ENCODE results near the gene SH3RF2.
A peak's percentile ranks its signal among the peaks of the same experiment; 100 is the strongest.

SH3RF2 gene

GRCh38 chr5:146101646-146102045 lies 165.3 kb downstream of the SH3RF2 start:
- no peak overlapping the region for H3K18ac ChIP-seq (ENCODE audit: low read length)
- no peak overlapping the region for H3K4ac ChIP-seq (ENCODE audit: low read depth, low read length)
- no peak overlapping the region for H3K23ac ChIP-seq (ENCODE audit: low read length)
- no peak overlapping the region for H2BK12ac ChIP-seq (ENCODE audit: low read length)
- no peaks in the 10 kb centered on the region for H3K79me1 ChIP-seq (ENCODE audit: low read length)
- no peak overlapping the region for H4K12ac ChIP-seq (ENCODE audit: low read depth, low read length)
- H3K4me1 ChIP-seq (ENCODE audit: control insufficient read depth in 1 of 2, insufficient read depth in 2 of 2, low read length in 2 of 2) = no peaks in the 10 kb centered on the region
- no peak overlapping the region for H3K4me3 ChIP-seq (ENCODE audit: low read depth, low read length)
- no peak overlapping the region for H4K8ac ChIP-seq (ENCODE audit: low read depth, low read length)
- WGBS (ENCODE audit: extremely low coverage, insufficient coverage, insufficient read length) = no CpG with 5 or more reads among the region's 2 CpGs
- DNase-seq = no peak
- no peaks in the 10 kb centered on the region for H3K27me3 ChIP-seq (ENCODE audit: insufficient read depth, low read length)
- no peak overlapping the region for H3K27ac ChIP-seq (ENCODE audit: low read depth, low read length)
- H2BK5ac ChIP-seq (ENCODE audit: low read depth, low read length, poor library complexity) = no peak overlapping the region
- H4K91ac ChIP-seq (ENCODE audit: low read depth, low read length) = no peak overlapping the region
- H3K79me2 ChIP-seq (ENCODE audit: control insufficient read depth, insufficient read depth, low read length, poor library complexity) = no peaks in the 10 kb centered on the region
- no peak overlapping the region for H3K9ac ChIP-seq (ENCODE audit: low read length)
- H3K36me3 ChIP-seq (ENCODE audit: control insufficient read depth in 1 of 2, insufficient read depth in 2 of 2, low read length in 2 of 2) = no peaks in the 10 kb centered on the region
- no peak overlapping the region for H2AFZ ChIP-seq (ENCODE audit: insufficient read depth, low read length, poor library complexity)
- H3K4me2 ChIP-seq (ENCODE audit: low read length) = no peak overlapping the region
- no peak overlapping the region for H2AK5ac ChIP-seq (ENCODE audit: low read length)
- no peak overlapping the region for H2BK120ac ChIP-seq (ENCODE audit: insufficient read depth, low read length, poor library complexity)
- no peaks in the 10 kb centered on the region for H3K9me3 ChIP-seq (ENCODE audit: insufficient read depth, low read depth, low read length)
- H3K14ac ChIP-seq (ENCODE audit: low read length) = no peak overlapping the region

- H3K4ac ChIP-seq (ENCODE audit: low read depth, low read length) = no peak overlapping the region
- no peaks in the 10 kb centered on the region for H3K4me1 ChIP-seq (ENCODE audit: control insufficient read depth in 1 of 2, insufficient read depth in 2 of 2, low read length in 2 of 2)
- H2BK12ac ChIP-seq (ENCODE audit: low read length) = no peak overlapping the region
- H3K4me3 ChIP-seq (ENCODE audit: low read depth, low read length) = no peak overlapping the region
- H4K8ac ChIP-seq (ENCODE audit: low read depth, low read length) = no peak overlapping the region
- no peaks in the 10 kb centered on the region for H3K36me3 ChIP-seq (ENCODE audit: control insufficient read depth in 1 of 2, insufficient read depth in 2 of 2, low read length in 2 of 2)
- no peaks in the 10 kb centered on the region for H3K79me2 ChIP-seq (ENCODE audit: control insufficient read depth, insufficient read depth, low read length, poor library complexity)
- H3K27ac ChIP-seq (ENCODE audit: low read depth, low read length) = no peak overlapping the region
- no peaks in the 10 kb centered on the region for H3K27me3 ChIP-seq (ENCODE audit: insufficient read depth, low read length)
- DNase-seq = peak in 1 of 2 donors; percentile 3
- H3K9me3 ChIP-seq (ENCODE audit: insufficient read depth, low read depth, low read length) = no peaks in the 10 kb centered on the region
- H2AK5ac ChIP-seq (ENCODE audit: low read length) = no peak overlapping the region
- H3K9ac ChIP-seq (ENCODE audit: low read length) = no peak overlapping the region
- H3K79me1 ChIP-seq (ENCODE audit: low read length) = no peaks in the 10 kb centered on the region
- no peak overlapping the region for H3K4me2 ChIP-seq (ENCODE audit: low read length)
- H2BK120ac ChIP-seq (ENCODE audit: insufficient read depth, low read length, poor library complexity) = no peak overlapping the region
- no peak overlapping the region for H4K12ac ChIP-seq (ENCODE audit: low read depth, low read length)
- no peak overlapping the region for H3K18ac ChIP-seq (ENCODE audit: low read length)
- H4K91ac ChIP-seq (ENCODE audit: low read depth, low read length) = no peak overlapping the region
- no CpG with 5 or more reads among the region's 1 CpG for WGBS (ENCODE audit: extremely low coverage, insufficient coverage, insufficient read length)
- H2BK5ac ChIP-seq (ENCODE audit: low read depth, low read length, poor library complexity) = no peak overlapping the region
- H3K14ac ChIP-seq (ENCODE audit: low read length) = no peak overlapping the region
- no peak overlapping the region for H2AFZ ChIP-seq (ENCODE audit: insufficient read depth, low read length, poor library complexity)
- H3K23ac ChIP-seq (ENCODE audit: low read length) = no peak overlapping the region
Measured at GRCh38 chr5:146103594-146103993, 167.2 kb downstream of the SH3RF2 start.

- Histone ChIP-seq H3K27ac (ENCODE audit: low read depth, low read length) (no peak within 1 kb of the TSS), H3K4me3 (ENCODE audit: low read depth, low read length) (no peak within 1 kb of the TSS), H4K8ac (ENCODE audit: low read depth, low read length) (no peak within 1 kb of the TSS), H3K79me1 (ENCODE audit: low read length) (no peaks in the 10 kb centered on the region), H3K9ac (ENCODE audit: low read length) (no peak within 1 kb of the TSS), H3K9me3 (ENCODE audit: insufficient read depth, low read depth, low read length) (no peaks in the 10 kb centered on the region), H2BK5ac (ENCODE audit: low read depth, low read length, poor library complexity) (no peak within 1 kb of the TSS), H3K27me3 (ENCODE audit: insufficient read depth, low read length) (no peaks in the 10 kb centered on the region), H3K18ac (ENCODE audit: low read length) (no peak within 1 kb of the TSS), H3K79me2 (ENCODE audit: control insufficient read depth, insufficient read depth, low read length, poor library complexity) (no peaks in the 10 kb centered on the region), H2AK5ac (ENCODE audit: low read length) (no peak within 1 kb of the TSS), H3K14ac (ENCODE audit: low read length) (no peak within 1 kb of the TSS), H3K4me2 (ENCODE audit: low read length) (no peak within 1 kb of the TSS), H4K12ac (ENCODE audit: low read depth, low read length) (no peak within 1 kb of the TSS), H3K23ac (ENCODE audit: low read length) (no peak within 1 kb of the TSS), H2BK120ac (ENCODE audit: insufficient read depth, low read length, poor library complexity) (no peak within 1 kb of the TSS), H3K4me1 (ENCODE audit: control insufficient read depth in 1 of 2, insufficient read depth in 2 of 2, low read length in 2 of 2) (no peaks in the 10 kb centered on the region), H3K36me3 (ENCODE audit: control insufficient read depth in 1 of 2, insufficient read depth in 2 of 2, low read length in 2 of 2) (no peaks in the 10 kb centered on the region), H4K91ac (ENCODE audit: low read depth, low read length) (no peak within 1 kb of the TSS), H3K4ac (ENCODE audit: low read depth, low read length) (no peak within 1 kb of the TSS), H2AFZ (ENCODE audit: insufficient read depth, low read length, poor library complexity) (no peak within 1 kb of the TSS), H2BK12ac (ENCODE audit: low read length) (no peak within 1 kb of the TSS)
- no peak for DNase-seq
- no CpG with 5 or more reads among the region's 2 CpGs for WGBS (ENCODE audit: extremely low coverage, insufficient coverage, insufficient read length)
Measured at GRCh38 chr5:146105477-146105876, 169.1 kb downstream of the SH3RF2 start, which contains the start of gene PLAC8L1. PLAC8L1 (minus strand) TSS chr5:146105577; CDS start chr5:146104311, 1,266 bp downstream.

- no peak overlapping the region for H2BK120ac ChIP-seq (ENCODE audit: insufficient read depth, low read length, poor library complexity)
- no peak overlapping the region for H4K8ac ChIP-seq (ENCODE audit: low read depth, low read length)
- H3K9ac ChIP-seq (ENCODE audit: low read length) = no peak overlapping the region
- no peak overlapping the region for H3K14ac ChIP-seq (ENCODE audit: low read length)
- H2BK12ac ChIP-seq (ENCODE audit: low read length) = no peak overlapping the region
- no peak for DNase-seq
- no peak overlapping the region for H2AK5ac ChIP-seq (ENCODE audit: low read length)
- no peaks in the 10 kb centered on the region for H3K9me3 ChIP-seq (ENCODE audit: insufficient read depth, low read depth, low read length)
- no peak overlapping the region for H2BK5ac ChIP-seq (ENCODE audit: low read depth, low read length, poor library complexity)
- no peak overlapping the region for H3K4me3 ChIP-seq (ENCODE audit: low read depth, low read length)
- WGBS (ENCODE audit: extremely low coverage, insufficient coverage, insufficient read length) = no CpG with 5 or more reads among the region's 1 CpG
- H3K79me1 ChIP-seq (ENCODE audit: low read length) = no peaks in the 10 kb centered on the region
- H3K79me2 ChIP-seq (ENCODE audit: control insufficient read depth, insufficient read depth, low read length, poor library complexity) = no peaks in the 10 kb centered on the region
- H3K4ac ChIP-seq (ENCODE audit: low read depth, low read length) = no peak overlapping the region
- H4K91ac ChIP-seq (ENCODE audit: low read depth, low read length) = no peak overlapping the region
- no peak overlapping the region for H2AFZ ChIP-seq (ENCODE audit: insufficient read depth, low read length, poor library complexity)
- no peak overlapping the region for H4K12ac ChIP-seq (ENCODE audit: low read depth, low read length)
- H3K4me1 ChIP-seq (ENCODE audit: control insufficient read depth in 1 of 2, insufficient read depth in 2 of 2, low read length in 2 of 2) = no peaks in the 10 kb centered on the region
- H3K36me3 ChIP-seq (ENCODE audit: control insufficient read depth in 1 of 2, insufficient read depth in 2 of 2, low read length in 2 of 2) = peaks cover under 1% of the 10 kb centered on the region in 2 experiments
- H3K23ac ChIP-seq (ENCODE audit: low read length) = no peak overlapping the region
- H3K18ac ChIP-seq (ENCODE audit: low read length) = no peak overlapping the region
- no peak overlapping the region for H3K4me2 ChIP-seq (ENCODE audit: low read length)
- H3K27ac ChIP-seq (ENCODE audit: low read depth, low read length) = no peak overlapping the region
- no peaks in the 10 kb centered on the region for H3K27me3 ChIP-seq (ENCODE audit: insufficient read depth, low read length)
Measured at GRCh38 chr5:146107901-146108300, 171.5 kb downstream of the SH3RF2 start.
